Activated CD4-positive, alpha-beta T cell treated with anti-CD3 and anti-CD28 coated beads, Interleukin-2, amount 10 ng/mL, durations not matched to agents 24 days and 14 days (primary cell): ENCODE measurements around the gene TSPAN5. TPM values are rescaled to one million over a fixed set of nuclear protein-coding genes. Genes with fewer than 3 reads are reported as not detected.
A peak's percentile ranks its signal among the peaks of the same experiment; 100 is the strongest.

Experiments used
- DNase-seq: peaks from one replicate; pipeline ENCODE4 v3.0.0; 2022
- H3K27ac Mint-ChIP-seq: one replicate; pipeline ENCODE4 v1.8.0; 2022; ENCODE audit warnings: mild to moderate bottlenecking, mixed read lengths
- H3K27me3 Mint-ChIP-seq: one replicate; pipeline ENCODE4 v1.8.0; 2022; ENCODE audit warnings: mixed read lengths
- H3K36me3 Mint-ChIP-seq: one replicate; pipeline ENCODE4 v1.8.0; 2022; ENCODE audit warnings: low read depth, mild to moderate bottlenecking, mixed read lengths
- H3K4me1 Mint-ChIP-seq: one replicate; pipeline ENCODE4 v1.8.0; 2021; ENCODE audit warnings: mixed read lengths
- H3K4me3 Mint-ChIP-seq: one replicate; pipeline ENCODE4 v1.8.0; 2022; ENCODE audit warnings: mild to moderate bottlenecking, moderate library complexity, mixed read lengths
- H3K9me3 Mint-ChIP-seq: one replicate; pipeline ENCODE4 v1.8.0; 2021; ENCODE audit warnings: mixed read lengths
- intact Hi-C: fragments of 100-400 bp; cut with micrococcal nuclease; formaldehyde crosslinking; loops from one replicate; pipeline ENCODE4 v1.15.1; 2023
- total RNA-seq: library from RNA; stranded (reverse); gene quantifications from 2 replicates; pipeline ENCODE4 v1.2.3, GENCODE V29; 2022

TSPAN5 gene
- total RNA-seq, 1 donor from 2014 or later = 30.7 TPM

GRCh38 chr4:98603683-98604521, 54.5 kb downstream of the TSPAN5 start:
- Mint-ChIP-seq H3K27ac (peak overlapping the region; percentile 1), H3K4me3 (no peak overlapping the region), H3K27me3 (no peaks in the 10 kb centered on the region), H3K4me1 (peaks cover 66% of the 10 kb centered on the region), H3K36me3 (peaks cover 37% of the 10 kb centered on the region), H3K9me3 (peaks cover 5% of the 10 kb centered on the region)
- intact Hi-C loops = loop anchor here (2.0 to 5.0 kb wide), 8 partner anchors 75 to 1343 kb away; partner anchors contain the start of genes DNAJB14 and METAP1
- DNase-seq = no peak

- H3K27me3 Mint-ChIP-seq = no peaks in the 10 kb centered on the region
- H3K27ac Mint-ChIP-seq = peak overlapping the region; percentile 95
- intact Hi-C loops = loop anchor here (1.0 to 5.0 kb wide), 14 partner anchors 37 to 1345 kb away; partner anchors contain the start of genes DNAJB14, METAP1 and TSPAN5
- peak overlapping the region; percentile 72 for H3K4me3 Mint-ChIP-seq
- H3K9me3 Mint-ChIP-seq = peaks cover 5% of the 10 kb centered on the region
- H3K36me3 Mint-ChIP-seq = peaks cover 42% of the 10 kb centered on the region
- peaks cover 58% of the 10 kb centered on the region for H3K4me1 Mint-ChIP-seq
- no peak for DNase-seq
Measured at GRCh38 chr4:98602270-98602669, 56.1 kb downstream of the TSPAN5 start.

DNA sequence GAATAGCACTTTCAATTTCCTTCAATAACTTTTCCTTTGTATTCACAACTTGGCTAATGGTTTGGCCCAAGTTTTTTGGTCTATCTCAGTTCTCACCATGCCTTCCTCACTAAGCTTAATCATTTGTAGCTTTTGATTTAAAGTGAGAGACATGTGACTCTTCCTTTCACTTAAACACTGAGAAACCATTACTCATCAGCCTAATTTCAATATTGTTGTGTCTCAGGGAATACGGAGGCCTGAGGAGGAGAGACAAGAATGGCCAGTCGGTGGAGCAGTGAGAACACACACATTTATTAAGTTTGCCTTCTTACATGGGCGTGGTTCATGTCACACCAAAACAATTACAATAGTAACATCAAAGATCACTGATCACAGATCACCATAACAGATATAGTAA, 56.7 kb downstream of the TSPAN5 start:
- peaks cover 54% of the 10 kb centered on the region for H3K4me1 Mint-ChIP-seq
- no peak for DNase-seq

GRCh38 chr4:98599617-98600205, 58.7 kb downstream of the TSPAN5 start:
- H3K9me3 Mint-ChIP-seq = peaks cover 5% of the 10 kb centered on the region
- H3K27me3 Mint-ChIP-seq = no peaks in the 10 kb centered on the region
- intact Hi-C loops = loop anchor here (5.0 kb wide), 5 partner anchors 108 to 1348 kb away; partner anchors contain the start of gene DNAJB14
- peaks cover 42% of the 10 kb centered on the region for H3K4me1 Mint-ChIP-seq
- H3K36me3 Mint-ChIP-seq = peaks cover 34% of the 10 kb centered on the region
- H3K4me3 Mint-ChIP-seq = no peak overlapping the region
- no peak for DNase-seq
- no peak overlapping the region for H3K27ac Mint-ChIP-seq

More for the DNA sequence above, 56.7 kb downstream of the TSPAN5 start:
- Mint-ChIP-seq H3K4me3 (peak overlapping the region; percentile 72), H3K36me3 (peaks cover 40% of the 10 kb centered on the region), H3K27me3 (no peaks in the 10 kb centered on the region), H3K9me3 (peaks cover 5% of the 10 kb centered on the region), H3K27ac (peak overlapping the region; percentile 95)
- intact Hi-C loops = loop anchor here (1.0 to 5.0 kb wide), 14 partner anchors 38 to 1346 kb away; partner anchors contain the start of genes DNAJB14, METAP1 and TSPAN5

DNA sequence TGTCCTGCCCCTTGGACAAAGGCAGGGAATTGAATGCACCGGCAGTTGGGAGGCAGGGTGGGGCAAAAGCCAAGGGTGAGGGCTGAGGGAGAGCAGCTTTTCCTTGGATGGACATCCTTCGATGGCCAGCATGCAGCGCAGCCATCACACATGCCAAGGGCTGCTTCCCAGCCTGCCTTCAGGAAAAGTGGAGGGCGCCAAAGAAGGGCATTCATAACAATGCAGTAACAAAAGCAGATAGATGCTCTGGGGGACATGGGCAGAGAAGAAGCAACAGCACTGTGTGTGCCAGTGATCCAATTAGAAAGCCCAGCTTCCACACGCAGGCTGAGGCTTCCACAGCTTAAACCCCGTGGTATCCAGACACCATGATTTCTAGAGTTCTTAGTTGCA, 71.5 kb downstream of the TSPAN5 start:
- H3K36me3 Mint-ChIP-seq = peaks cover 6% of the 10 kb centered on the region
- H3K9me3 Mint-ChIP-seq = no peaks in the 10 kb centered on the region
- intact Hi-C loops = no loop called here
- no peak overlapping the region for H3K27ac Mint-ChIP-seq
- DNase-seq = no peak
- H3K4me3 Mint-ChIP-seq = no peak overlapping the region
- no peaks in the 10 kb centered on the region for H3K27me3 Mint-ChIP-seq
- peaks cover 7% of the 10 kb centered on the region for H3K4me1 Mint-ChIP-seq

- H3K27me3 Mint-ChIP-seq = no peaks in the 10 kb centered on the region
- peaks cover 7% of the 10 kb centered on the region for H3K4me1 Mint-ChIP-seq
- H3K9me3 Mint-ChIP-seq = no peaks in the 10 kb centered on the region
- H3K27ac Mint-ChIP-seq = no peak overlapping the region
- intact Hi-C loops = no loop called here
- no peak overlapping the region for H3K4me3 Mint-ChIP-seq
- H3K36me3 Mint-ChIP-seq = peaks cover 6% of the 10 kb centered on the region
- DNase-seq = no peak
Measured at GRCh38 chr4:98586291-98586961, 72.0 kb downstream of the TSPAN5 start.

GRCh38 chr4:98585596-98585995, 72.8 kb downstream of the TSPAN5 start:
- H3K27ac Mint-ChIP-seq = no peak overlapping the region
- H3K27me3 Mint-ChIP-seq = no peaks in the 10 kb centered on the region
- peaks cover 10% of the 10 kb centered on the region for H3K4me1 Mint-ChIP-seq
- H3K4me3 Mint-ChIP-seq = no peak overlapping the region
- no peaks in the 10 kb centered on the region for H3K9me3 Mint-ChIP-seq
- intact Hi-C loops = no loop called here
- no peak for DNase-seq
- H3K36me3 Mint-ChIP-seq = peaks cover 6% of the 10 kb centered on the region

- Mint-ChIP-seq H3K4me1 (peaks cover 14% of the 10 kb centered on the region), H3K27ac (no peak overlapping the region), H3K9me3 (no peaks in the 10 kb centered on the region), H3K36me3 (peaks cover 4% of the 10 kb centered on the region), H3K27me3 (no peaks in the 10 kb centered on the region), H3K4me3 (no peak overlapping the region)
- intact Hi-C loops = no loop called here
- no peak for DNase-seq
Measured at GRCh38 chr4:98584265-98584664, 74.1 kb downstream of the TSPAN5 start.

DNA sequence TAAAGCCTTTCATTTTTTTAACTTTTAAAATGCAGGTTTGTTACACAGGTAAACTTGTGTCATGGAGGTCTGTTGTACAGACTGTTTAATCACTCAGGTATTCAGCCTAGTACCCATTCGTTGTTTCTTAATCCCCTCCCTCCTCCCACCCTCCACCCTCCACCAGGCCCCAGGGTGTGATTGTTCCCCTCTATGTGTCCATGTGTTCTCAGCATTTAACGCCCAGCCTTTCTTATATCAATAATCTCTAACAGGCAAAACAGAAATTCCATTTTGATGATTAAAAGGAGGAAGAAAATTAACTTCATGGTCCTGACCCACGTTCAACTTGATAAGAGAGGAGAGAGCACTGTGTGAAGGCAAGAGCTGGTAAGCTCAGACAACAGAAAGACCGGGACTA, 75.1 kb downstream of the TSPAN5 start:
- H3K27me3 Mint-ChIP-seq = no peaks in the 10 kb centered on the region
- H3K4me3 Mint-ChIP-seq = no peak overlapping the region
- intact Hi-C loops = no loop called here
- H3K36me3 Mint-ChIP-seq = peaks cover 8% of the 10 kb centered on the region
- H3K9me3 Mint-ChIP-seq = no peaks in the 10 kb centered on the region
- H3K27ac Mint-ChIP-seq = no peak overlapping the region
- H3K4me1 Mint-ChIP-seq = peaks cover 22% of the 10 kb centered on the region
- DNase-seq = no peak

DNA sequence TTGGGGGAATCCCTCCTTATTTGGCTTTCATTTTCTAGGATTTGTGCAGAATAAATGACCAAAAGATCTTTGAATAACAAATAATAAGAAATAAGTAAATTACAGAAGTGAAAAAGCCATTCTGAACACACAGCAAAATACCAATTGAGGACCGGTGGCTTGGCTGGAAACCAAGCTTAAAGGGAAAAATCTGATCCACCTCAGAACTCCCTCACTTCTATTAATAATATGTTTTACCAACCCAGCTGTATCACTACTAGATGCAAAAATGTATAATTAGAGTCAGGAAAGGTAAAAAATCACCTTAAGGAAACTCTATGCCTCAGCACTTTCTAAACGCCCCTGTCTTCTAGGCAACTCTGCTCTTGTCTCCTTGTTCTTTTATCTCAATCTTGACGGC, 77.3 kb downstream of the TSPAN5 start:
- Mint-ChIP-seq H3K36me3 (peaks cover 13% of the 10 kb centered on the region), H3K9me3 (no peaks in the 10 kb centered on the region), H3K27ac (no peak overlapping the region), H3K27me3 (no peaks in the 10 kb centered on the region), H3K4me1 (peaks cover 25% of the 10 kb centered on the region), H3K4me3 (no peak overlapping the region)
- intact Hi-C loops = no loop called here
- DNase-seq = no peak

GRCh38 chr4:98577956-98578355, 80.5 kb downstream of the TSPAN5 start:
- H3K4me1 Mint-ChIP-seq = peaks cover 22% of the 10 kb centered on the region
- H3K4me3 Mint-ChIP-seq = no peak overlapping the region
- H3K9me3 Mint-ChIP-seq = no peaks in the 10 kb centered on the region
- intact Hi-C loops = no loop called here
- H3K36me3 Mint-ChIP-seq = peaks cover 29% of the 10 kb centered on the region
- DNase-seq = no peak
- H3K27ac Mint-ChIP-seq = no peak overlapping the region
- no peaks in the 10 kb centered on the region for H3K27me3 Mint-ChIP-seq

DNA sequence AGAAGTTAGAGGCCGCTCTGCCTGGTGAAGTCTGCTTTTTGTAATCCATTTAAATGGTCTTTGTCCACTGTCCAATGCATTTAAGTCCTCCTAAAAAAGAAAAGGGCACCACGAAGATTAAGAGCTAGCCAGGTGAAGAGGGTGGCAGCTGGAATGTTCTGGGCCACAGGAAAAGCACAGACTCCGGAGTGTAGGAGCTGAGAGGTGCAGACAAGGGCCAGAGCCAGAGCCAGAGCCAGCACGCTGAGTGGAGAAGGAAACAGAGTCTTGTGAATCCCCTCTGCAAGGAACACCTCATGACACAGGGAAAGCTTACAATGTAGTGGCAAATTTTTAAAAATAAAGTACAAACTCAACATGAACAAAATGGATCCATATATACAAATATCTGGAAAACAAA, 83.6 kb downstream of the TSPAN5 start:
- DNase-seq = no peak
- Mint-ChIP-seq H3K4me1 (peaks cover 32% of the 10 kb centered on the region), H3K36me3 (peaks cover 35% of the 10 kb centered on the region), H3K27ac (no peak overlapping the region), H3K27me3 (no peaks in the 10 kb centered on the region), H3K4me3 (no peak overlapping the region), H3K9me3 (no peaks in the 10 kb centered on the region)
- intact Hi-C loops = no loop called here

DNA sequence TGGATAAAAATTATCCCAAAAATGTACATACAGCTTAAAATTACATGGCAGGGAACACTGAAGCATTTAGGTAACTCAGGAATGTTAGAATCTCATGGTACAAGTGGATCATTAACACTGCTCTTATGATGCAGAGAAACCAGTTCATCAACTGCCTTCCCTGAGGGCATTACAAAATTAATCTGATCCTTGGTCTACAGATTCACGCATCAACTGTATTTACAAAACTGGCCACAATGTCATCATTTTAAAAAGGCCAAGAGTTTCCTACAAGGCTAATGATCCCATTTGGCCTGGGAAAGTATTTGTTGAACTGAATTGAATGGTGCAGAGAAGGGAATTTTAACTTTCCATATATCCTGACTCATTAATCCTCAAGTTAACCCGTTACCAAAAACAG, 84.6 kb downstream of the TSPAN5 start:
- Mint-ChIP-seq H3K27ac (no peak overlapping the region), H3K9me3 (no peaks in the 10 kb centered on the region), H3K4me3 (no peak overlapping the region), H3K4me1 (peaks cover 33% of the 10 kb centered on the region), H3K36me3 (peaks cover 34% of the 10 kb centered on the region), H3K27me3 (no peaks in the 10 kb centered on the region)
- no peak for DNase-seq
- intact Hi-C loops = no loop called here

GRCh38 chr4:98572697-98573096, 85.7 kb downstream of the TSPAN5 start:
- intact Hi-C loops = no loop called here
- H3K27me3 Mint-ChIP-seq = no peaks in the 10 kb centered on the region
- no peaks in the 10 kb centered on the region for H3K9me3 Mint-ChIP-seq
- H3K4me3 Mint-ChIP-seq = no peak overlapping the region
- peaks cover 30% of the 10 kb centered on the region for H3K4me1 Mint-ChIP-seq
- no peak overlapping the region for H3K27ac Mint-ChIP-seq
- peaks cover 34% of the 10 kb centered on the region for H3K36me3 Mint-ChIP-seq
- DNase-seq = no peak
